Measurements from ENCODE around the gene HAO2.

The HAO2 gene

GRCh38 chr1:119430486-119430885, 61.9 kb downstream of the HAO2 start:
- DNase-seq: no peak

- DNase-seq: no peak
These were observed 63.3 kb downstream of the HAO2 start for GRCh38 chr1:119431836-119432235.

- no peak for DNase-seq
These were observed 66.5 kb downstream of the HAO2 start for GRCh38 chr1:119435052-119435451.

- DNase-seq: no peak
These were observed 70.2 kb downstream of the HAO2 start for GRCh38 chr1:119438761-119439160.

GRCh38 chr1:119440721-119441307, 72.2 kb downstream of the HAO2 start:
- no peak for DNase-seq

- DNase-seq: no peak
These were observed 74.2 kb downstream of the HAO2 start for GRCh38 chr1:119442756-119443155.

Measured in anterior cingulate cortex (tissue), 58 donors.